IPS DF 4.7 (cell line): ENCODE measurements around the gene TNS1.

ENCODE experiments used
- DNase-seq: peaks from one replicate; pipeline ENCODE4 v3.0.0-alpha.2; 2013; ENCODE audit warnings: low spot score; ENCODE audit errors: extremely low read depth

The TNS1 gene

DNA sequence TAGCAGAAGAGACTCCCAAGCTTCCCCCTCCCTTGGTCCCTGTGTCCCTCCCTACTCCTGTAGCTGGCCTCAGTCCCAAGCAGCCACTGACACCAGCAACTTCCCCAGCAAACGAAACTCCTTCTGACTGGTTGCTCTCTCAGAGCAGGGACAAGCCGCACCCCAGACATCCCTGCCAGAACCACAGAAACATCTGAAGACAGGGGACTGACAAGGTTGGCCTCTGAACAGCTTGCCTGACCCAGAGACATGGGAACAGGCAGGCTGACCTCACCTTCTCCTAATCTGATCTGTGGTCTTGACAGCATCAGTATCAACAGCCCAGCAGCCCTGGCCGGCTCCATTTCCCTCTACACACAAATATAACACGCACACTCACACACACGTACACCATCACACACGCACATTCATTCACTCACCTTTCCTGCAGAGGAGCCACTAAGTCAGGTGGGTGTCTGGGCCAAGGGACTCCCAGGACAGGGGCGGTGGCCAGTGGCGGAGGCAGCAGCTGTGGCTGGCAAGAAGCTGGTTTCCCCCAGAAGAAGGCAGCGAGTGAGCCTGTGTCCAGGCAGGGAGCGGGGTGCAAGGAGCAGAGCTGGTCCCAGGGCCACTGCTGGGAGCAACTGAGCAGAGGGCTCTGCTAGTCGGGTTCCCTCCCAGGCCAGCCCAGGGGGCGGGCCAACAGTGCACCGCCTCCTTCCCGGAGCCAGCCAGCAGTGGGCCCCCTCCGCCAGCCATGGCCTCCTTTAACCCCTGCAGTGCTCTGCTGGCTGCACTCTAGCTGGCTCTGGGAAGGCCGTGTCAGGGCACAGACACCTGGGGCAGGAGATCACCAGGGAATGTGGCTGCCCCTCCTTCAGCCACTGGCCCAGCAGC is 59.1 kb downstream of the TNS1 start:
- no peak for DNase-seq

DNA sequence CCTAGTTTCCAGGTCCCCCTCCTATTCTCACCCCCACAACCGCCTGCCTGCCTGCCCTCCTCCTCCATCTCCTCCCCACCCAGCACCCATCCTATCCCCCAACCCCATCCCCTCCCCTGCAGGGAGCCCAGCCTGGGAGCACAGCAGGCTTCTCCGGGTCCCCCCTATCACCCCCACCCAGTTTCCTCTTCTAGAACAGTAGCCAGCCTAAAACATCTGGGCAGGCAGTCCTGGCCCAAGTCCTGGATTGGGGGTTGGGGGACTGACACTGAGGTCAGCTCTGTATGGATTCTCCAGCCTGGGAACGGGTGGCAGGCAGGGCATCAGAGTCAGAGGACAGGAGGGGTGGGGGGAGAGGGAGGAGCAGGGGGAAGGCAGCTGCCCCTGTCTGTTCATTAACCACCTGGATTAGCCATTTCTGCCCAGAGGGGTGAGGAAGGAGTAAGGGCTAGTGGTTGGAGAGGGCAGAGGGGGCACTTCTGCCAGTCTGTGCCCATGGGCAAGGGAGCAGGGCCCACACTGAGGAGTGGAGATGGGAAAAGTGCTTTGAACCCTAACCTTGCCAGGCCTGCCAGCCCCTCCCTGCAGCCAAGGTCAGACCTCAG is 60.0 kb downstream of the TNS1 start:
- no peak for DNase-seq

DNA sequence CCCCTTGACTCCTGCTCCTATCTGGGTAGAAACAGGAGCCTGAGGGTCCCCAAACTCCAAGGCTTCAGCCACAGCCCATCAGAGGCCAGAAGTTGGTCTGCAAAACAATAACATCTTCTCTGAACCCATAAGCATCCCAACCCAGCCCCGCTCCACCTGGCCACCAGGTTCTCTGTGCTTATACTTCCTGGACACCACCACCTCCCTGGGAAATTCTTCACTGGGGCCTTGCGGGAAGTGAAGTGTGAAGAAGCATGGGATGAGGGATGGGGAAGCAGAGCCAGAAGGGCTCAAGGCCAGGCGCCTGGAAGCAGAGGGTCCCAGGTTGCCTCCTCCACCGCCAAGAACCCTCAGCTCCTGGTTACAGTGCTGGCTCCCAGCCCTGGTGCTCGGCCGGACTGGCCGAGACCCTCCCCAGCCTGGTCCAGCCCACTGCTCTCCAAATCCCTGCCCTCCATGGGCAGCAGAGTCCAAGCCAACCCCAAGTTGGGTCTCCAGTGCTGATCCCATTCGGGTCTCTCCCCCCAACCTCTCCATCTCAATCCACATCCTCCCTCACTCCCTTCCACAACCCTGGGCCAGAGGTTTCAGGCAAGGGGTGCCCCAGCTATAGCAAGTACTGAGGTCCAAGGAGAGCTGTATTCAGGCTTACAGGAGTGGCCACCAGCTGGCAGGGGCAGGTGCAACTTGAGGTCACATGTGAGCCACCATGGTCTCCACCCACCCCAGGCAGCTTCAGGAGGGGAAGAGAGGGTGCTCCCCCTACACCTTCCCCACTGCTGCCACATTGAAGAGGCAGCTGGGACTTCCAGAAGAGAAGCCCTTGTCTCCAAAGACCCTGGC is 60.7 kb downstream of the TNS1 start:
- no peak for DNase-seq

DNA sequence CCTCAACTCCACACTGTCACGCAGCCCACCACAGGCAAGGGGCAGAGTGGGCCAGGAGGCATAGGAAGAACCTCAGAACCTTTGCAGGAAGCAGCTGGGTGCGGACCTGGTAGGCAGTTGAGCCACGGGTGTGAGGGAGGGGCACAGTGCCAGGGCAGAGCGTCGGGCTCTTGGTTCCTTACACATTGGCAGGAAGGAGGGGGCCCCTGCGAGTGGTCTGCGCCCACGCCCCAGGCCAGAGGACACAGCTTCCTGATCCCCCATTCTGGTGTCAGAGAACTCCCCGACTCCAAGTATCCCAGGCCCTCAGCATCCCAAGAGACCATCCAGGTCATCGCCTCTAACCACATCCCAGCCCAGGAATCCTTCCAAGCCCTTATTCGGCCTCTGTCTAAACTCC is 61.5 kb downstream of the TNS1 start:
- no peak for DNase-seq

DNA sequence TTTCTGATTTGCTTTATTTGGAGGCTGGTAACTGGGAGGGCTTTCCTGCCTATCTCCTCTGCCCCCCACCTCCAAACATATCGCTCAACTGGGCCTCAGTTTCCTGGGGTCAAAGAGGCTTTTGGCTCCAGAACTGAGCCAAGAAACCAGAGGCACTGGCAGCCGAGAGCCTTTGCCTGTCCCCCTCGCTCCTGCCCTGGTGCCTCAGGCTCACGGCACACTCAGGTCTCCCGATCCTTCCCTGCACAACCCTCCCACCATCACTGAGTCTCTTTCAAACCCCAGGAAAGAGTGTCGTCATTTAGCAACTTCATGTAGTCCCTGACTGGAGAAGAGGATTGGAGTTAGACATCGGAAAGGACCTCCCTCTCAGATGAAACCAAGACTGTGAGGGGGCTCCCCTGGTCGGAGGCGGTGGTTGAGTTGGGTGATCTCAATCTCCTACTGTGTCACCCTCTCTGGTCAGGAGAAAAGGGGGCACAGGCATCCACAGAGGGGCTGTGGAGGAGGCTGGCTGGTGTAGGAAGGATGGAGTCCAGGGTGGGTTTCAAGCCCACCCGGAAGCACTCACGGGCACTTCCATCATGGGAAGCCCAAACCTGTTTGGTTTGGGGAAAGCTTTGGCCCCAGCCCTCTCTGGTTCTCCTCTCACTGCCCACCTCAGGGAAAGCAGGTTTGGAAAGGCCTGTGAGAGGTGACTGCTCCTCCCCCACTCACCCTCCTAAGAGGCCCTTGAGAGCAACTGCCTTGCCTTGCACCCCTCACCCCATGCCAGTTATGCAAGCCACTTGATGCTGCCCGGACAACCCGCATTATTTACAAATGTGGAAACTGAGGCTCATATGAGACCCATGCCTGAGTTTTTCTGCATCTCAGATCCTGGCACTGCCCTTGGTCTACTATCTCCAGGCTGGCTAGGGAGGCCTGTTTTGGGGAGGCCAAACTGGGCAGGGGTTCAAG is 62.3 kb downstream of the TNS1 start:
- DNase-seq = no peak

DNA sequence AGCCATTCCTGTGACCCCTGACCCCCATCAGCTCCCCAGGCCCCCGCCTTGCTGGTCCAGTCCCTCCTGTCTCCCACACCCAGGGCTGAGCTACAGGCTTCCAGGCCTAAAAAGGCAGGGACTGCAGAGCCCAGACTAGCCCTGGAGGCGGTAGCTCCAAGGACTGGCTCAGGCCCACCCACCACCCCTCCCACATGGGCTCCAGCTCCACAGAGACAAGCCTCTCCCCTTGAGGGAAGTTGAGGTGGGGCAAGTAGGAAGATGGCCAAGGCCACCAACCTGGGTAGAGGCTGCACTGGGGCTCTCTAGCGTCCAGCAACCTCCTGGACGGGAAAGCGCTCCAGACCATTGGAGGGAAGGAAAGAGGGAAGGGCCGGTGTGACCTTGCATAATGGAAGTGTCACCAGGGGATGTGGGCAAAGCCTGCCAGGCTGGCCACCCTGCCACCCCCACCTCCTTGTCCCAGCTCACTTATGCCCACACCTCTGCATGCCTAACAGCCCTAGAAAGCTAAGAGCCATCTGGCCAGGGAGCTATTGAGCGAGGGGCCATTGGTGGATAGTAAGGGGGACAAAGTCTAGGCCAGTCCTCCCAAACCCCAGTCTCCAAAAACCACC is 63.1 kb downstream of the TNS1 start:
- no peak for DNase-seq

DNA sequence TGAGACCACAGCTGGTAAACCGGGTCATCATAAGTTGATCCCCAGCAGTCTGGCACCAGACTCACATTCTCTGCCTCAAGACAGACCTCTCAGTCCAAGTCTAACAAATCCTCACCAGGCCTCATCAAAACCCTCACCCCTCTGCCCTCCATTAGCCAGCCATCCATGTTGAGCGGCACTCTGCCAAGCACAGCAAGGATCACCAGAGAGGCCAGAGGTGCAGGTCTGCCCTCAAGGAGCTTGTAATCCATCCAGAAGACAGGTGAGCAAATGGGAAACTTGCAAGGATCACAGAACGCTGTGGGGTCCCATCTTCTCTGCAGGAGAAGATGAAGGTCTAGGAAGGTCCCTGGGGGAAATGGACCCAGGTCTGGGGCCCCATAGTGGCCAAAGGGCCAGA is 63.6 kb downstream of the TNS1 start:
- no peak for DNase-seq

DNA sequence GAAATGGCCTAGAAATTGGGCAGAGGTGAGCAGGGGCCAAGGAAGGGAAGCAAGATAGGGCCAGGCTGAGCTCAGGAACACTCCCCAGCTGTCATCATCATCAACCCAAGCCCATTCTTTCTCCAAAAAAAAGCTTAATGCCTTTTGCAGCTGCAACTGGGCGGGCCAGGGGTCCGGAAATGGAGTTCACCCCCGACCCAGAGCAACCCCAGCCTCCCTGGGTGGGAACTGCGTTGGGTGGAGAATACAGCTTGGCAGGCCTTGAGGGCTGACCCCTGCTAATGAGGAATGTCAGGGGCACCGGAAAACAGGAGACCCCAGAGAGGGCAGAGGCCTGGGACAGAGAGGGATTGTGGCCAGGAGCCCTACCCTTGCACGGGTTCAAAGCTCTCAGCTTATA is 64.8 kb downstream of the TNS1 start:
- no peak for DNase-seq

DNA sequence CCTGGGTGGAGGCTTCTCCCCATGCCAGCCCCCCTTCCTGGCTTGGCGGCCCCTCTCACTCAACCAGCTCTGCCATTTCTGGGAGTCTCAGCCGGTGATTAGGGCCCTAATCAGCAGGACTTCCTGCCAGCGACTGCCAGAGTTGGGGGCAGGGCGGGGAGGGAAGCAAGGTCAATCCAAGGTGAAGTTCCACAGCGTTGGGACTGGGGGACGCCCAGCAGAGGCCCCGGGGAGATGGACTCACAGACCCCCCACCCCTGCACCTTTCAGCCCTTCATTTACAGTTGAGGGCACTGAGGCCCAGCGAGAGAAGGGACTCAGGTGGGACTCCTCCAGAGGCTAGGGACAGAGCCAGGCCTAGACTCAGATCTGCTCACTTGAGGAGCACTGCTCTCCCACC is 65.3 kb downstream of the TNS1 start:
- no peak for DNase-seq

DNA sequence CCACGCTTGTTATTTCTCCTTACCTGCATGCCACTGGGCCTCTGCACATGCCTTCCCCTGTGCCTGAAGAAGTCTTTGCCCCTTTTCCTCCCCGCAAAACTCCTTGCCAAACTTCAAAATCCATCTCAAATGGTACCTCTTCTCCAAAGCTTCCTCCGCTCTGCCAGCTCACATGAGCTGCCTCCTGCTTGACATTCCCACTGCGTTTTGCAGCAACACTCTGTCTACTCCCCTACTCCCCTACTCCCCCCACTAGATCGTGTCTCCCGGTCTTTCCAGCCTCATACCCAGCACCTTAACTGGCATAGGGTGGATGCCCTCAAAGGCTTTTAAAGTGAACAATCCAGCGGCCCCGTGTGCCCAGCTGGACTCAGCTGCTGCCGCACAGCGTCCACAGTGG is 65.8 kb downstream of the TNS1 start:
- no peak for DNase-seq

DNA sequence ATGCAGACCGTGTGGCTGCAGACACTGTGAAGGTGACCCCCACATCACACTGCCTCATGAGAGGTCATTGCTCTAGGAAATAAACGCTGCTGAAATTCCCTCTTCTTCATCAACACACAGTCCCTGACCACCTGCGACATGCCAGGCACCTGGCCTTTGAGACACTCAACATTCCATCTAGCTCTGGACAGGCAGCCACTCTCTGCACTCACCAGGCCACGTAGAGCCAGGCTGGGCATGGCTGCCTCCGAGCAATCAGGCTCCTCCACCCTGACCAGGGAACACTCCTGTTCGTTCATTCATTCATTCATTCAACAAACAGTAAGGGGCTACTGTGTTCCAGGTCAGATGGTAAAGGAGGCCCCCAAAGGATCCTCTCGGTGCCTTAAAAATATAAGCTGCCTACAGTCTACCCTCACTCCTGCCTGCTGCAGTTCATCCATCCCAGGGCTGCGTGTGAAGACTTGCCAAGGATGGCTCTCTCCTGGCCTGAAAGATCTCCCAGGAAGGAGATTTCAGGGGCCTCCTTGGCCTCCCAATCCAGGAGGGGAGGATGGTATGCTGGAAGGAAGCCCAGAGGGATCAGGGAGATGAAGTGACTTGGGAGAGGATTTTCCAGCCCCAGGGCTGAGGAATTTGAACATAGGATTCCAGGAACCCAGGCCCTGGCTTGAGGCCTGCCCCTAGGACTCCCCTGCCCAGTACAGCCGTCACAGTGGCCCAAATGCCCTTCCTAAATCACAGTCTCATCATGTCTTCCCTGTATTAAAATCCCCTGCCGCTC is 66.7 kb downstream of the TNS1 start:
- DNase-seq = no peak

DNA sequence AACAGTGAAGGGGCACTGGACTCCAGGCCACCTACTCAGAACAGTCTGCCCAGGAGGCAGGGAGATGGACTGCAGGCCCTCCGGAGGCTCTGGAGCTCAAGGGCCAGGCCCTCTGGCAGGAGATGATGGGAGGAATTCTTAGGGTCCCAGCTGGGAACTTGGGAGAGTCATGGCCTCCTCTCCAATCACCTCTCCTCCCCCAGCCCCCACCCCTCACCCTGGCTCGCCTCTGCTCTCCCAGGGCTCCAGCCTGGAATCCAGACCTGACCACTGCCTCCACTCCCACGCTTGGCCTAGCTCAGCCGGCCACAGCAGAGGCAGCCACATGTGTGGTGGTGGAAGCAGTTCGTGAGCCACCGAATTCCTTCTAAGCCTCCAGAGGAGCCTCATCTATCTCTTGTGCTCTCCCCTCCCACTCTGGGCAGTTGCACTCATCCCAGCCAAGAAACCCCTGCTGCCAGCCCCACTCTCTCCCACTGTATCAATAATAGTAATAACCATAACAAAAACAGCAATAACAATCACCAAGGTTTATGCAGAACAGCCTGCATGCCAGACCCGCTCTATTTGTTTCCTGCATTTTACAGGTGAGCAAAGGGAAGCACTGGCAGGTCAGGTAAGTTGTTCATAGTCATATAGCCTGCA is 67.4 kb downstream of the TNS1 start:
- DNase-seq = no peak

DNA sequence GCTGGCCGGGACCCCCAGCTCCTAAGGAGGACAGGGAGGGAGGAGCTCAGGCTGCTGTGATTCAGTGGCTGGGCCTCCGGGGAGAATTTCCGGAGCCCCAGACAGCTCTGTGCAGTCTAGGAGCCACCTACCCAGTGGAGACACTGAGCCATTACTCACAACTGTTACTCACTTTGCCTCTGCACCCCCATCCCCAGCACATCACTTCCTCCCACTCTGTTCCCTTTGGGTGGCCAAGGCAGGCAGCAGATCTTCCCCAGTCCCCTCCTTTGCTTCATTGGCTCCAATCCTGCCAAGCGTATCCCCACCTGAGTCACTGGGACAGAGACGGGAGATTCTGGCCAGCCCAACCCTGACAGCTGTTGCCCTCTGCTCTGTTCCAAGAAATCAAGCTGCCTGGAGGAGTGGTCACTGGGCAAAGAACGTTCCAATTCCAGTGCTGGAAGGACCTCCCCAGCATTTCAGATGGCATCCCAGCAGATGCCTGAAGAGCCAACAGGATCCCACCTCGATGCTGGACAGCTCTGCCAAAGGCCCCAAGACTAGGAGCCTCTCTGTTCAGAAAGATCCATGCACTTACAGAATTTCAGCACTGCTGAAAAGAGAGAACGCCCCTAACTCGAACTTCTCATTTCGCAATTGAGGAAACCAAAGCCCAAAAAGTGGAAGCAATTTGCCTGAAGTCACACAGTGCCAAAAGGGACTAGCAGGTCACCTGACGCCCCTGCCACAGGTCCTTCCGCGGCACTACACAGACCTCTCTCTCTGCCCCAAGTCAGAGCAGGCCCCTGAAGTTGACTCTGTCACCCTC is 68.3 kb downstream of the TNS1 start:
- no peak for DNase-seq

DNA sequence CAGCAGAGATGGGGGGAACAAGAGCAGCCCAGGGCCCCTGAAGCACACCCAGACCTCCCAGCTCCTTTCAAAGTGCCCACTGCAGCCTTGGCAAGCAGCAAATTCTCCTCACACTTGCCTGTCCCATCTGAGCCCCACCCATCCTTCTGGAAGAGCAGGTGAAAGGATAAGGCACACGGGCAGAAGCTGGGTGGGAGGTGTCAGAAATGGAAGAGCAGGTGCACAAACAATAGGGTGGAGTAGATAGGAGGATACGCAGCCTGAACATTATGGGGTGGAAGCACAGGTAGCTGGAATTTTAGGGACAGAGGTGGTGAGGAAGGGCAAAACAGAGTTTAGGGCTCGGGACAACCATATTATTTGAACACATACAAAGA is 69.2 kb downstream of the TNS1 start:
- no peak for DNase-seq

DNA sequence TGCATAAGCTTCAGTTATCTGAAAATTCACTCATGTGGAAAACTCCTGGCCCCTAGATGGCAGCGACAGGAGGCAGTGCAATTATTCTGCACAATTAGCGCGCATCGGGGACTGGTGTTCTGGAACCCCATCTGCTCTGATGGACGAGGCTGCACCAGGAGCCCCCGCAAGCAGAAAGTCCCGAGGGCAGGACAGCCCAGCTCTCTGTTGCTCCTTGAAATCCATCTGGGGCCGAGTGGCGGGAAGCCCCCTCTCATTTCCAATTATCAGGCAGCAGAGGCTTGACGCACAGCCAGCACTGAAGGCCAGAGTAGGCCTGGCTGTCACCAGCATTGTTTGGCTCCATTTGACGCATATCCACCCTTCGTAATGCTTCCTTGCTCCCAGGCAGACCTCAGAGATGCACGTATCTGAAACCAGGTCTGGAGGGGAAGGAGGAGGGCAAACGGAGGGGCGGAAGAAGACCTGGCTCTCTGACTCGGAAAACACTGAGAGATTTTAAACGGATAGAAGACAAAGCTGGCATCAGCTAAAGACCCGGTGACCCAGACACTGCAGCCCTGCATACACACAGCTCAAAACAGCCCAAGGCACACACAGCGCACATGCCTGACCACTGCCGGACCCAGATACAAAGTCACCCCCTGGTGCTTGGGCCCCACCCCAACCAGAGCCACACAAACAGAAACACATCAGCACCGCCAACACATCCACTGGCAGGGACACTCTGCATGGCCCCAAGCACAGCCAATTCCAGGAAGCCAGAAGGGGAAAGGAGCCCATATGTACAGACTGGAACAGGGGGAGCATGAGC is 69.8 kb downstream of the TNS1 start:
- no peak for DNase-seq

DNA sequence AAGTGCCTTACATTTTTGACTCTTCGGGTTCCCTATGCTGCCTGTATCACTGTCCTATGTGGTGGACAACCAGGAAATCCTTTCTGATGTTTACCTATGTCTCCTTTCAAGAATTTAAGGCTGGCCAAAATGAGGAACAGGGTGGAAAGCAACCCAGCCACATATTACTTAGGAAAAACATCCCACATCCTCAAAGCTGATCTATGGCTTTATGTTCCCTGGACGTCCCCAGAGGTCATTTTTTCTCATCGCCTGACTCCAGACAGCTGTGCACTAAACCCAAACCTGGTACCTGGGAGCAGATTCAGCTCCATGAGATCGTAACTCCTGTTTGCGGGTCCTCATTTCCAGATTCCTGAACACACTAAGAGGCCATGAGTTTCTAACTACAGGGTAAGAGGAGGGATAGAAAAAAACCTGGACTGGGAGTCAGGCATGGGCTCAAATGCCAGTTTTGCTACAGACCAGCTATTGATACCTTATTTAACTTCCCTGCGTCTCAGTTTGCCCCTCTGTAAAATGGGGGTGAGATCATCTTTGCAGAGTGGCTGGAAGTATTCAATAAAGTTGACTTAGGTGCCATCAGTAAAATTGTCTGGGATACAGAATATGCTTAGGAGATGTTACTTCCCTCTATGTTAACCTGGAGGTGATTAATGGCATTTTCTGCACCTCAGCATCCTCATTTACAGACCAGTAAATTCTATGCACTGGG is 70.8 kb downstream of the TNS1 start:
- DNase-seq = no peak
